OCI-LY1 (cell line): ENCODE measurements around the gene SRD5A3.
A peak's percentile ranks its signal among the peaks of the same experiment; 100 is the strongest.

Experiments
- EZH2 ChIP-seq: fragments of 200-600 bp; sonication (generic), shearing (Covaris generic); IDR thresholded peaks from 2 replicates; pipeline ENCODE4 v1.8.0; 2017; ENCODE audit warnings: borderline replicate concordance, mixed run types, mild to moderate bottlenecking, antibody characterized with exemption, low read length, moderate library complexity, mixed read lengths
- TF ChIP-seq, protein P1 (sequence below): fragments of 200-600 bp; sonication (generic), shearing (Covaris generic); IDR thresholded peaks from 2 replicates; pipeline ENCODE4 v1.5.1; 2017; ENCODE audit warnings: mild to moderate bottlenecking, antibody characterized with exemption, low read length, moderate library complexity, mixed read lengths

DNA sequence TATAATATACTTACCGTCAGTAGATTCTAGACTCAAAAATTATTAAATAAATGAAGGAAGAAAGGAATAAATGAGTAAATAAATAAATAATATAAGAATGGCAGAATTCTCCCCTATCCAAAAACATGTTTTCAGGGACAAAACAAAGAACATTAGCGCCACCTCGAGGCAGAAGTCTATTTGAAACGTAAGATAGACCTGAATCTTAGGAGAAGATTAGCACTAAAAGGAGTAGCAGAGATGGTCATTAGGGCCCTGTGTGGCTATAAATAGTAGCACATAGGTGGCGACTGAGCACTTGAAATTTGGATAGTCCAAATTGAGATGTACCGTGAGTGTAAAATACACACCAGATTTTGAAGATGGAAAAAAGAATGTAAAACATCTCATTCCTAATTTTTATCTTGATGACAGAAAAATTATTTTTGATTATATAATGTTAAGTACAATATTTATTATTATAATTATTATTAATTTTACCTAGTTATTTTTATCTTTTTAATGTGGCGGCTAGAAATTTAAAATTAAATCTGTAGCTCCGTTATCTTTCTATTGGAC lies 24.3 kb upstream of the SRD5A3 start:
- TF ChIP-seq, protein P1, sequence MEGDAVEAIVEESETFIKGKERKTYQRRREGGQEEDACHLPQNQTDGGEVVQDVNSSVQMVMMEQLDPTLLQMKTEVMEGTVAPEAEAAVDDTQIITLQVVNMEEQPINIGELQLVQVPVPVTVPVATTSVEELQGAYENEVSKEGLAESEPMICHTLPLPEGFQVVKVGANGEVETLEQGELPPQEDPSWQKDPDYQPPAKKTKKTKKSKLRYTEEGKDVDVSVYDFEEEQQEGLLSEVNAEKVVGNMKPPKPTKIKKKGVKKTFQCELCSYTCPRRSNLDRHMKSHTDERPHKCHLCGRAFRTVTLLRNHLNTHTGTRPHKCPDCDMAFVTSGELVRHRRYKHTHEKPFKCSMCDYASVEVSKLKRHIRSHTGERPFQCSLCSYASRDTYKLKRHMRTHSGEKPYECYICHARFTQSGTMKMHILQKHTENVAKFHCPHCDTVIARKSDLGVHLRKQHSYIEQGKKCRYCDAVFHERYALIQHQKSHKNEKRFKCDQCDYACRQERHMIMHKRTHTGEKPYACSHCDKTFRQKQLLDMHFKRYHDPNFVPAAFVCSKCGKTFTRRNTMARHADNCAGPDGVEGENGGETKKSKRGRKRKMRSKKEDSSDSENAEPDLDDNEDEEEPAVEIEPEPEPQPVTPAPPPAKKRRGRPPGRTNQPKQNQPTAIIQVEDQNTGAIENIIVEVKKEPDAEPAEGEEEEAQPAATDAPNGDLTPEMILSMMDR = peak; percentile 61
- no peak for TF ChIP-seq EZH2
